ENCODE measurements around the gene GLG1. TPM values are rescaled to one million over a fixed set of nuclear protein-coding genes. Genes with fewer than 3 reads are reported as not detected.
A peak's percentile ranks its signal among the peaks of the same experiment; 100 is the strongest.
"Not testable (repeated sequence)": the region's sequence is repeated elsewhere in the genome, so short reads cannot be mapped to it uniquely, and the experiment has no call there.

Gene GLG1
- total RNA-seq, 4 donors from 2014 or later = 90.0 to 153 (median 113) TPM

- peak overlapping the region in 1 of 4 donors; percentile 27 for H3K4me3 ChIP-seq
- no peaks in the 10 kb centered on the region for H3K9me3 ChIP-seq
- DNase-seq = peak; percentile 17 to 80 (median 56)
- peaks cover 0 to 25% (median 0%) of the 10 kb centered on the region in 3 donors for H3K36me3 ChIP-seq
- TF ChIP-seq POLR2A (IDR thresholded peaks at IDR 0.05) = peak in 1 of 2 donors; percentile 21
- TF ChIP-seq CTCF (IDR thresholded peaks at IDR 0.05) = no peak
- peaks cover 0 to 28% (median 2%) of the 10 kb centered on the region in 4 donors for H3K4me1 ChIP-seq
- H3K27me3 ChIP-seq = no peaks in the 10 kb centered on the region
- H3K27ac ChIP-seq = peak overlapping the region in 3 of 4 donors; percentile 66 to 94 (median 89)
Observed at GRCh38 chr16:74448990-74449389, 157.9 kb downstream of the GLG1 start.

- TF ChIP-seq CTCF (IDR thresholded peaks at IDR 0.05) (no peak), POLR2A (IDR thresholded peaks at IDR 0.05) (no peak)
- Histone ChIP-seq H3K27me3 (no peaks in the 10 kb centered on the region), H3K4me1 (peaks cover 0 to 28% (median 2%) of the 10 kb centered on the region in 4 donors), H3K36me3 (peaks cover 0 to 18% (median 0%) of the 10 kb centered on the region in 3 donors), H3K27ac (peak overlapping the region in 3 of 4 donors; percentile 32 to 94 (median 89)), H3K9me3 (no peaks in the 10 kb centered on the region), H3K4me3 (no peak overlapping the region)
- DNase-seq = no peak
Observed at GRCh38 chr16:74447578-74447977, 159.3 kb downstream of the GLG1 start.

- H3K36me3 ChIP-seq = peaks cover 0 to 11% (median 0%) of the 10 kb centered on the region in 3 donors
- no peaks in the 10 kb centered on the region for H3K9me3 ChIP-seq
- no peak overlapping the region for H3K4me3 ChIP-seq
- no peak for DNase-seq
- no peak overlapping the region for H3K27ac ChIP-seq
- H3K27me3 ChIP-seq = no peaks in the 10 kb centered on the region
- peaks cover 0 to 28% (median 2%) of the 10 kb centered on the region in 4 donors for H3K4me1 ChIP-seq
- TF ChIP-seq POLR2A (IDR thresholded peaks at IDR 0.05) (no peak), CTCF (IDR thresholded peaks at IDR 0.05) (no peak)
Observed at GRCh38 chr16:74446866-74447265, 160.0 kb downstream of the GLG1 start.

GRCh38 chr16:74443624-74444346, 163.1 kb downstream of the GLG1 start:
- not testable (repeated sequence) for DNase-seq, H3K4me3 ChIP-seq

GRCh38 chr16:74439685-74440084, 167.2 kb downstream of the GLG1 start:
- Histone ChIP-seq H3K4me3 (no peak overlapping the region), H3K4me1 (no peaks in the 10 kb centered on the region), H3K36me3 (peaks cover 0 to 6% (median 0%) of the 10 kb centered on the region in 3 donors), H3K27me3 (no peaks in the 10 kb centered on the region), H3K9me3 (no peaks in the 10 kb centered on the region), H3K27ac (no peak overlapping the region)
- no peak for TF ChIP-seq CTCF (IDR thresholded peaks at IDR 0.05)
- TF ChIP-seq POLR2A (IDR thresholded peaks at IDR 0.05) = no peak
- DNase-seq = no peak

More at GRCh38 chr16:74443624-74444346, 163.1 kb downstream of the GLG1 start:
- not testable (repeated sequence) for H3K27ac ChIP-seq, H3K27me3 ChIP-seq, H3K9me3 ChIP-seq, H3K36me3 ChIP-seq
- peaks cover 0 to 11% (median 0%) of the 10 kb centered on the region in 4 donors for H3K4me1 ChIP-seq

GRCh38 chr16:74438492-74438979, 168.4 kb downstream of the GLG1 start:
- H3K27me3 ChIP-seq = no peaks in the 10 kb centered on the region
- H3K36me3 ChIP-seq = peaks cover 0 to 6% (median 0%) of the 10 kb centered on the region in 3 donors
- peaks cover 0 to 3% (median 0%) of the 10 kb centered on the region in 4 donors for H3K9me3 ChIP-seq
- TF ChIP-seq POLR2A (IDR thresholded peaks at IDR 0.05) (no peak), CTCF (IDR thresholded peaks at IDR 0.05) (no peak)
- no peak for DNase-seq
- no peaks in the 10 kb centered on the region for H3K4me1 ChIP-seq
- H3K27ac ChIP-seq = no peak overlapping the region
- no peak overlapping the region for H3K4me3 ChIP-seq

All from Peyer's patch (tissue), 4 donors.